Sigmoid colon (tissue), 7 donors: Measurements from ENCODE around the gene BANK1. TPM values are rescaled to one million over a fixed set of nuclear protein-coding genes. Genes with fewer than 3 reads are reported as not detected.

Experiments used
- DNase-seq: peaks from one replicate; pipeline ENCODE4 v3.0.0-alpha.2; 2019
- H3K27ac ChIP-seq, 4 donors: fragments of 200-600 bp; sonication (generic); one replicate each; pipeline ENCODE4 v1.5.1; 2016 to 2019; ENCODE audit warnings: mild to moderate bottlenecking in 1 of 4
- H3K27me3 ChIP-seq, 3 donors: fragments of 200-600 bp; sonication (generic); one replicate each; pipeline ENCODE4 v1.5.1; 2019; ENCODE audit warnings: mild to moderate bottlenecking in 1 of 3
- H3K36me3 ChIP-seq, 4 donors: fragments of 200-600 bp; sonication (generic); one replicate each; pipeline ENCODE4 v1.5.1; 2016 to 2019
- H3K4me1 ChIP-seq, 4 donors: fragments of 200-600 bp; sonication (generic); one replicate each; pipeline ENCODE4 v1.5.1; 2017 to 2019
- H3K4me3 ChIP-seq, 4 donors: fragments of 200-600 bp; sonication (generic); one replicate each; pipeline ENCODE4 v1.5.1; 2017 to 2019; ENCODE audit warnings: mild to moderate bottlenecking in 2 of 4, moderate library complexity in 1 of 4
- H3K9me3 ChIP-seq, 4 donors: fragments of 200-600 bp in 3 of 4; sonication (generic) in 3 of 4; one replicate each; pipeline versions ENCODE4 v1.5.1 to v1.6.1; 2013 to 2019
- EP300 ChIP-seq, 4 donors: sonication (generic); formaldehyde crosslinking; IDR thresholded peaks; one replicate each; pipeline ENCODE4 v1.6.1; 2017; ENCODE audit warnings: antibody characterized with exemption in 4 of 4
- POLR2A ChIP-seq, 2 donors: fragments of 450-650 bp; IDR thresholded peaks; one replicate each; pipeline ENCODE4 v1.6.1; 2016; ENCODE audit warnings: antibody characterized with exemption in 2 of 2, mild to moderate bottlenecking in 2 of 2, moderate library complexity in 2 of 2
- POLR2AphosphoS5 ChIP-seq, 4 donors: sonication (generic); formaldehyde crosslinking; IDR thresholded peaks; one replicate each; pipeline ENCODE4 v1.6.1; 2017; ENCODE audit warnings: antibody characterized with exemption in 4 of 4
- WGBS, 2 donors: extraction: QIAGEN DNeasy Blood & Tissue Kit; methylation state at CpG; one replicate each; pipeline ENCODE4 v1.1.7; 2013; 5-methylcytosine and 5-hydroxymethylcytosine counted together
- intact Hi-C: fragments of 100-400 bp; cut with DNase I; formaldehyde crosslinking; loops from one replicate; pipeline ENCODE4 v1.15.1; 2023
- polyA plus RNA-seq, 3 donors: library from polyadenylated mRNA; stranded (reverse); fragments of 200-250 nt; gene quantifications; one replicate each; pipeline ENCODE4 v1.2.3, GENCODE V29; 2013
- total RNA-seq, 4 donors: library from RNA; depleted of rRNA; stranded (reverse); fragments of >200 nt; gene quantifications; one replicate each; pipeline ENCODE4 v1.1.0, GENCODE V29; 2016
- TF ChIP-seq, protein P1 (sequence below), 4 experiments: fragments of 450-650 bp in 3 of 4; fragments of 200-600 bp in 1 of 4; IDR thresholded peaks; one replicate each; pipeline ENCODE4 v1.5.1; 2016 to 2019; ENCODE audit warnings: antibody characterized with exemption in 4 of 4, mild to moderate bottlenecking in 3 of 4, moderate library complexity in 2 of 4
- donor health status: healthy with polysubstance abuse.
- donor health status: Bipolar disorder and iron deficiency.
- donor health status: healthy.

BANK1 gene
- total and polyA plus RNA-seq, 7 donors: 0.69 to 25.2 (median 1.2) TPM

DNA sequence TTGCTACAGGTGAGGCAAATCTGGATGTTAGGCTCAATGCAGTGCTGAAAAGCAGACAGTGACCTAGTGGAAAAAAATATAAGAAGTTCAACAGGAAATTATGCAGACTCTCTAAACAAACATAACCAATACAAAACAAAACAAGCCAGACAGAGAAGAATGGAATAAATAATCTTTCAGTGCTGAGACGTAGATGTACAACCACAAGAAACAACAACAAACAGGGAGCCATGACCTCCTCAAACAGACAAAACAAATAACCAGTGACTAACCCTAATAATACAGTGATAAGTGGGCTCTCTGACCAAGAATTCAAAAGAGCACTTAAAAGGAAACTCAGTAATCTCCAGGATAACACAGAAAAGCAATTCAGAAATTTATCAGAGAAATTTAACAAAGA lies 315.5 kb downstream of the BANK1 start:
- no peaks in the 10 kb centered on the region for H3K27me3 ChIP-seq
- no peak overlapping the region for H3K4me3 ChIP-seq
- DNase-seq: no peak
- 47 to 76% methylated on average over 1 of the region's 1 CpG for WGBS, 2 donors
- TF ChIP-seq, protein P1, sequence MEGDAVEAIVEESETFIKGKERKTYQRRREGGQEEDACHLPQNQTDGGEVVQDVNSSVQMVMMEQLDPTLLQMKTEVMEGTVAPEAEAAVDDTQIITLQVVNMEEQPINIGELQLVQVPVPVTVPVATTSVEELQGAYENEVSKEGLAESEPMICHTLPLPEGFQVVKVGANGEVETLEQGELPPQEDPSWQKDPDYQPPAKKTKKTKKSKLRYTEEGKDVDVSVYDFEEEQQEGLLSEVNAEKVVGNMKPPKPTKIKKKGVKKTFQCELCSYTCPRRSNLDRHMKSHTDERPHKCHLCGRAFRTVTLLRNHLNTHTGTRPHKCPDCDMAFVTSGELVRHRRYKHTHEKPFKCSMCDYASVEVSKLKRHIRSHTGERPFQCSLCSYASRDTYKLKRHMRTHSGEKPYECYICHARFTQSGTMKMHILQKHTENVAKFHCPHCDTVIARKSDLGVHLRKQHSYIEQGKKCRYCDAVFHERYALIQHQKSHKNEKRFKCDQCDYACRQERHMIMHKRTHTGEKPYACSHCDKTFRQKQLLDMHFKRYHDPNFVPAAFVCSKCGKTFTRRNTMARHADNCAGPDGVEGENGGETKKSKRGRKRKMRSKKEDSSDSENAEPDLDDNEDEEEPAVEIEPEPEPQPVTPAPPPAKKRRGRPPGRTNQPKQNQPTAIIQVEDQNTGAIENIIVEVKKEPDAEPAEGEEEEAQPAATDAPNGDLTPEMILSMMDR (IDR thresholded peaks at IDR 0.05): no peak
- TF ChIP-seq POLR2A (IDR thresholded peaks at IDR 0.05): no peak
- no peak for TF ChIP-seq EP300 (IDR thresholded peaks at IDR 0.05)
- no peak for TF ChIP-seq POLR2AphosphoS5 (IDR thresholded peaks at IDR 0.05)
- intact Hi-C loops: no loop called here
- H3K4me1 ChIP-seq: no peaks in the 10 kb centered on the region
- no peak overlapping the region for H3K27ac ChIP-seq
- H3K9me3 ChIP-seq: peaks cover 0 to 10% (median 7%) of the 10 kb centered on the region in 4 donors
- no peaks in the 10 kb centered on the region for H3K36me3 ChIP-seq

DNA sequence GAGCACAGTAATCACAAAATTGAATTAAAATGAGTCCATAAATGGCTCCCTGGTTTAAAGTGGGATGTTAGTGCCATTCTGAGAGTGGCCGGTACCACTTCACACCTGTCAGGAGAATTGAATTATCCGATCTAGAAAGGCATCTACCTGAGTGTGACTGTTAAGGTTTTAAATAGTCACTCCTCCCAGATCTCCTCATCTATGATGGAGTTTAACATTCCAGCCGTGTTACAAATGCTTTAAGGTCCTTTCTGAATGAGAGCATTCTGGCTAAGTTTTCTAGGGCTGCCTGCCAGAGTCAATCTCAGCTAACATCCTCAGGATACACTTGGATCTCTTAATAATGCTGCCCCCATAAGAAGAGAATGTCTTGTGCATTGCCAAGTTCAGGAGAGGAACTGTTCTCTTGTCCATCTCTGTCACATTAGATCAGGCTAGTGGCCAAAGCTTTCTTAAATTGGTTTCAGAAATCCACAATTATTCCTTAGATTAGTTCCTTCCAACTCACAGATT lies 323.6 kb downstream of the BANK1 start:
- intact Hi-C loops: no loop called here
- no peaks in the 10 kb centered on the region for H3K36me3 ChIP-seq
- TF ChIP-seq EP300 (IDR thresholded peaks at IDR 0.05): no peak
- TF ChIP-seq, protein P1 (IDR thresholded peaks at IDR 0.05): no peak
- no peak for TF ChIP-seq POLR2A (IDR thresholded peaks at IDR 0.05)
- no peak for TF ChIP-seq POLR2AphosphoS5 (IDR thresholded peaks at IDR 0.05)
- H3K4me1 ChIP-seq: no peaks in the 10 kb centered on the region
- no peak for DNase-seq
- 77 to 83% methylated on average over 3 of the region's 3 CpGs for WGBS, 2 donors
- H3K9me3 ChIP-seq: no peaks in the 10 kb centered on the region
- no peak overlapping the region for H3K27ac ChIP-seq
- H3K4me3 ChIP-seq: no peak overlapping the region
- no peaks in the 10 kb centered on the region for H3K27me3 ChIP-seq

DNA sequence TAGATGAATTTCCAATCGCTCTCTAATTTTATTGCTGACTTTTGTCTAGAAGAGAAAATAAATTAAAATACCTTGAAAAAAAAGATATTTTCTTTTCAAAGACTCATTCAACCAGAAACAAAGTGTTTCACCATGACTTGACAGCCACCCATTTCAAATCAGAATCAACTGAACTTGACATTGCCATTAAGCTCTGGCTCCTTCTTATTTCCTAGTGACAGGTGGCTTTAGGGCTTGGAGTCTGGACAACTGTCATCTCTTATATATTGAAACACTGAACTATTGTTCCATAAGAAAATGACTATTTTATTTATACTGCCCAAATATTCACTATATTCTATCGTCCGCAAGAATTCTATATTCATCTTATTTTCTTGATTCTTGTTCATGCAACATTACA lies 325.6 kb downstream of the BANK1 start:
- DNase-seq: no peak
- WGBS, 2 donors: 93 to 95% methylated on average over 3 of the region's 3 CpGs
- Histone ChIP-seq H3K36me3 (no peaks in the 10 kb centered on the region), H3K4me1 (no peaks in the 10 kb centered on the region), H3K9me3 (peaks cover 0 to 4% (median 0%) of the 10 kb centered on the region in 4 donors), H3K4me3 (no peak overlapping the region), H3K27ac (no peak overlapping the region), H3K27me3 (no peaks in the 10 kb centered on the region)
- TF ChIP-seq POLR2AphosphoS5 (IDR thresholded peaks at IDR 0.05) (no peak), POLR2A (IDR thresholded peaks at IDR 0.05) (no peak), EP300 (IDR thresholded peaks at IDR 0.05) (no peak)
- TF ChIP-seq, protein P1 (IDR thresholded peaks at IDR 0.05): no peak
- intact Hi-C loops: no loop called here

DNA sequence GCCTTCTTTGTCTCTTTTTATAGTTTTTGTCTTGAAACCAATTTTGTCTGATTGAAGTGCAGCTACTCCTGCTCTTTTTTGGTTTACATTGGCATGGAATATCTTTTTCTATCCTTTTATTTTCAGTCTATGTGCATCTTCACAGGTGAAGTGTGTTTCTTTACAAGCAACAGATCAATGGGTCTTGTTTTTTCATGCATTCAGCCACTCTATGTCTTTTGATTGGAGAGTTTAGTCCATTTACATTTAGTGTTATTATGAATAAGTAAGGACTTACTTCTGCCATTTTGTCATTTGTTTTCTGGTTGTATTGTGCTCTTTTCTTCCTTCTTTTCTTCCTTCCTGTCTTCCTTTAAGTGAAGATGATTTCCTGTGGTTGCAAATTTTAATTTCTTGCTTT lies 330.3 kb downstream of the BANK1 start:
- TF ChIP-seq POLR2AphosphoS5 (IDR thresholded peaks at IDR 0.05): no peak
- TF ChIP-seq POLR2A (IDR thresholded peaks at IDR 0.05): no peak
- TF ChIP-seq, protein P1 (IDR thresholded peaks at IDR 0.05): no peak
- TF ChIP-seq EP300 (IDR thresholded peaks at IDR 0.05): no peak
- intact Hi-C loops: no loop called here
- Histone ChIP-seq H3K4me3 (no peak overlapping the region), H3K4me1 (no peaks in the 10 kb centered on the region), H3K9me3 (peaks cover 0 to 9% (median 0%) of the 10 kb centered on the region in 4 donors), H3K27me3 (no peaks in the 10 kb centered on the region), H3K36me3 (no peaks in the 10 kb centered on the region), H3K27ac (no peak overlapping the region)
- DNase-seq: no peak
